Measurements from ENCODE around the gene CRHR2. TPM values are rescaled to one million over a fixed set of nuclear protein-coding genes. Genes with fewer than 3 reads are reported as not detected.

Gene CRHR2
- total and polyA plus RNA-seq, 7 donors: under 0.01 TPM; not detected in 6

DNA sequence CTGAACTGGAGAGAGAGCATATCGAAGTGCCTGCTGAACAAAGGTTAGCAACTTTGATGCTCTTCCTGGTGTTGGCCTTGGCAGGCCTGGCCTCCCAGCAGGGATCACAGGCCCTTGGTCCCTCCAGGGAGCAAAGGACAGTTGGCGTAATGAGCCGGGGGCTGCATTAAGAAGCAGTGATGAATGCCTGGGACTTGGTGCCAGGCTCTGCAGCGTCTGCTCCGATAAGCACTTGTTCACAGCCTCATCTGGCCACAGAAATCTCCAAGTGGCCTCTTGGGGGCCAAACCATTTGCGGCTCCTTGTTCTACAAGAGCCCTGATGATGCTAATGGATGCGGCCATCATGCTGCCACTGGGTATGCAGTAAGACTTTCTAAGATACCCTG lies 31.8 kb downstream of the CRHR2 start:
- TF ChIP-seq EP300 (IDR thresholded peaks at IDR 0.05): no peak
- TF ChIP-seq, protein P1, sequence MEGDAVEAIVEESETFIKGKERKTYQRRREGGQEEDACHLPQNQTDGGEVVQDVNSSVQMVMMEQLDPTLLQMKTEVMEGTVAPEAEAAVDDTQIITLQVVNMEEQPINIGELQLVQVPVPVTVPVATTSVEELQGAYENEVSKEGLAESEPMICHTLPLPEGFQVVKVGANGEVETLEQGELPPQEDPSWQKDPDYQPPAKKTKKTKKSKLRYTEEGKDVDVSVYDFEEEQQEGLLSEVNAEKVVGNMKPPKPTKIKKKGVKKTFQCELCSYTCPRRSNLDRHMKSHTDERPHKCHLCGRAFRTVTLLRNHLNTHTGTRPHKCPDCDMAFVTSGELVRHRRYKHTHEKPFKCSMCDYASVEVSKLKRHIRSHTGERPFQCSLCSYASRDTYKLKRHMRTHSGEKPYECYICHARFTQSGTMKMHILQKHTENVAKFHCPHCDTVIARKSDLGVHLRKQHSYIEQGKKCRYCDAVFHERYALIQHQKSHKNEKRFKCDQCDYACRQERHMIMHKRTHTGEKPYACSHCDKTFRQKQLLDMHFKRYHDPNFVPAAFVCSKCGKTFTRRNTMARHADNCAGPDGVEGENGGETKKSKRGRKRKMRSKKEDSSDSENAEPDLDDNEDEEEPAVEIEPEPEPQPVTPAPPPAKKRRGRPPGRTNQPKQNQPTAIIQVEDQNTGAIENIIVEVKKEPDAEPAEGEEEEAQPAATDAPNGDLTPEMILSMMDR (IDR thresholded peaks at IDR 0.05): no peak
- intact Hi-C loops (cut with DNase I): no loop called here
- WGBS, 2 donors: 94 to 95% methylated on average over 7 of the region's 7 CpGs
- Histone ChIP-seq H3K4me1 (no peaks in the 10 kb centered on the region), H3K27ac (no peak overlapping the region), H3K4me3 (no peak overlapping the region), H3K27me3 (no peaks in the 10 kb centered on the region), H3K9me3 (no peaks in the 10 kb centered on the region), H3K36me3 (no peaks in the 10 kb centered on the region)
- peak; percentile 36 for DNase-seq

DNA sequence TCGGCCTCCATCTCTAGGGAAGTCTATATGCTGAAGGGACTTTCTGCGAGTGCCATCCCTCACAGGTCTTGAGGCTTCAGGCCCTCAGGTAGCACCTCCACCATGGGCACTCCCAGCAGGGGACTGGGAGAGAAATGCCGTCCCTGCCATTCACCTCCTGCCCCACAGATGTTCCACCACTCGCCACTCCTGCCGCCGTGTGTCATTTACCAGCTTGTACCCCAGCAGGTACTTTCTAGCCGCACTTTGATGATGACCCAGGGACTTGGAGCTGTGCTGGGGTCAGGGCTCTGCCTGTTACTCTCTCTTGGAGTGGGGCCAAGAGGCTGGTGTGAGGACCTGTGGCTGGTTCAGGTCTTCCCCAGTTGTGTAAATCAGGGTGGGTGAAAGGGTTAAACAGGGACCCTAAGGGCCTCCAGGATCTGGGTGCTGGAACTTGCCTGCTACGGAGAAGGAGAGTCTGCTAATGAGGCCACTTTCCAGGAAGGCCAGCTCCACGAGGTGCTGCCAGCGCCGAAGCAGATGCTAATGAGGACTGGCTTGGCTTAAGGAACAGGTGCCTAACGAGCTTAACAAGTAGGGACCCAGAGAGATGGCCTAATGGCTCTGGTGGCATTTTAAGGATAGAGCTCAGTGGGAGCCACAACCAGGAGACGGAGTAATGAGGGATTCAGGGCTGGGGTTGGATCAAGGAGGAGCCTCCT lies 32.4 kb downstream of the CRHR2 start:
- Histone ChIP-seq H3K27ac (no peak overlapping the region), H3K36me3 (peaks cover 0 to 5% (median 0%) of the 10 kb centered on the region in 4 donors), H3K4me3 (no peak overlapping the region), H3K27me3 (no peaks in the 10 kb centered on the region), H3K4me1 (no peaks in the 10 kb centered on the region), H3K9me3 (no peaks in the 10 kb centered on the region)
- intact Hi-C loops (cut with DNase I): no loop called here
- peak; percentile 50 for DNase-seq
- WGBS, 2 donors: 90 to 95% methylated on average over 13 of the region's 13 CpGs
- TF ChIP-seq, protein P1 (IDR thresholded peaks at IDR 0.05): no peak
- TF ChIP-seq POLR2AphosphoS5 (IDR thresholded peaks at IDR 0.05) (no peak), EP300 (IDR thresholded peaks at IDR 0.05) (no peak), POLR2A (IDR thresholded peaks at IDR 0.05) (no peak)

DNA sequence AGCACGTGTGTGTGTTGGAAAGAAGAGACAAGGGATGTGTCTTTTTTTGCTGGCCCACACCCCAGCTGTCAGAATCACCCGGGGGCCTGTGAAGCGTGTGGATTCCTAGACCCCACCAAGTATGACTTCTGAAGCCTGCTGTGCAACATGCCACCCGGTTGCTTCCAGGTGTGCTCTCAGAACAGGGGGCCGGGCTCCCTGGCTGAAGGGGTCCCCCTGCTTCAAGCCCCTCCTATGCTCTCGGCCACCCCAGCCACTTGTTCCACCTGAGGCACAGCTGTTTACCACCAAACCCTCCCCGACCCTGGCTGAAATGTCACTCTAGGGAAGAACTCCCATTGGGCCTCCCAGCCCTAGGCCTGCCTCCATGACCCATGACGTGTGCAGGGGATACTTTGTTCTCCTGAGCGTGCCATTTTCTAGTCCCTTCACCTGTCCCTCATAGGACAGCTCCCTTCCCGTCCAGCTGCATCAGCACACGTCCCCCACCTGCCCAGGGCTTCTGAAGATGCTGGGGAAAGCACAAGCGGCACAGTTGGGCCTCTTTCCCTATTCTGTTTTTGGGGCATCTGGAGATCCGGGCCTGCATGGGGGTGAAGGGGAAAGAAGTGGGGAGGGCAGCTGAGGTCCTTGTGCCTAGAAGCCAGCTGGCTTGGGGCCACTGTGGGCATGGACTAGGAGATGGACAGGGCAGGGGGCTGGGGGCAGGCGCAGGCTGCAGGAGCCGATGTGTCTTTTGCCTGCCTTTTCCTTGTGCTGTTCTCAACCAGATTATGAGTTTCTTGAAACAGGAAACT lies 33.3 kb downstream of the CRHR2 start:
- Histone ChIP-seq H3K4me1 (no peaks in the 10 kb centered on the region), H3K9me3 (no peaks in the 10 kb centered on the region), H3K27ac (no peak overlapping the region), H3K36me3 (peaks cover 0 to 9% (median 0%) of the 10 kb centered on the region in 4 donors), H3K4me3 (no peak overlapping the region), H3K27me3 (no peaks in the 10 kb centered on the region)
- 92 to 94% methylated on average over 15 of the region's 15 CpGs for WGBS, 2 donors
- no peak for TF ChIP-seq EP300 (IDR thresholded peaks at IDR 0.05)
- peak; percentile 53 for DNase-seq
- intact Hi-C loops (cut with DNase I): no loop called here

DNA sequence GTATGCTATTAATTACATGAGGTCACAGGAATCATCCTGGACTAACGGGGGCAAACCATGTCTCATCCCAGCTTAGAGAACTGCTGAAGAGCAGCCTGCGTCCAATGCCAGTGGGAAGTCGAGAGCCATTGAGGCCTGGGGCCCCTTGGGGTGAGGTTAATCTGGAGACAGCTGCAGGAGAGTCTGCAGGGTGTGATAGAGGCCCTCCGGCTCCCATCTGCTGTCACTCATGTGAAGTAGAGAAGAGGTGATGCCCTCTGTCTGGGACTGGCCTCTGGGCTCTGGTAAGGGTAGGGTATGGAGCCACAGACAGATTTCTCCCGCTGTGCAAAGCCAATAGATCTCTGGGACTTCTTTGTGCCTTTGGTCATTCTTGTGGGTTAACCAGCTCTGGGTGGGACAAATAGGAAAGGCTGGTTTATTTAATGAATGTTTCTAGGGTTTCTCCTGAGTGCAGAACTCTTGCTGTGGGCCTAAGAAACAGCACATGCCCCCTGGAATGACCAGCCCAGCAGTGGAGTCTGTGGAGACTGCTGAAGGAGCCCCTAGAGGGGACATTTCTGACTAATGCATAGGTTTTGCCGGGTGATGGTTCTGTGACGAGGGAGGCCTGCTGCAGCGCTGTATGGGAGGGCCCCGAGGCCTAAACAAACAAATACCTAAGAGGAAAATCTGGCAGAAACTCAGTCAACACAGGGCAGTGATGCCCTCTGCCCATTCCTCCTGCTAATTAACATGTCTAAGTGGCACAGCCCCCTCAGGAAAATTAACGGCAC lies 34.5 kb downstream of the CRHR2 start:
- 86 to 90% methylated on average over 10 of the region's 10 CpGs for WGBS, 2 donors
- H3K9me3 ChIP-seq: no peaks in the 10 kb centered on the region
- intact Hi-C loops (cut with DNase I): no loop called here
- H3K27me3 ChIP-seq: no peaks in the 10 kb centered on the region
- TF ChIP-seq EP300 (IDR thresholded peaks at IDR 0.05) (no peak), POLR2A (IDR thresholded peaks at IDR 0.05) (no peak), POLR2AphosphoS5 (IDR thresholded peaks at IDR 0.05) (no peak)
- TF ChIP-seq, protein P1 (IDR thresholded peaks at IDR 0.05): no peak
- H3K4me3 ChIP-seq: no peak overlapping the region
- peaks cover 0 to 9% (median 0%) of the 10 kb centered on the region in 4 donors for H3K36me3 ChIP-seq
- H3K27ac ChIP-seq: no peak overlapping the region
- no peak for DNase-seq
- H3K4me1 ChIP-seq: no peaks in the 10 kb centered on the region

DNA sequence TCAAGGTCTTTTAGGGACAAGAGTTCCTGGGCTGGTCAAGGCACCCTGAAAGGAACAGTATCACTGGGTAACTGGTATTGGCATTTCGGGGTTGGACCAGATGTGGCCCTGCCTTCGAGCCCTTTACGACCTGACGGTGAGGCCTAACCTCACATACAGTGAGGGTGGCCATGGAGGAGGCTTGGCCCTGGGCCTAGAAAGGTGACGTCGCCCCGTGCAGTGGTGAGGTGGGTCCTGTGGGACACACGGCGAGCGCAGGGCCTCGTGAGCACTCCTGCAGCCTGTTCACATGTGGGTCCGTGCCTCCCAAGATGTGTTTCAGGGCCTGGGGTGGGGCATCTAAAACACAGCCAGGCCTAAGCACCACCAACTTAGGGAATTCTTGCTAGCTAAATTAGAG lies 36.1 kb downstream of the CRHR2 start:
- Histone ChIP-seq H3K36me3 (peaks cover 0 to 9% (median 0%) of the 10 kb centered on the region in 4 donors), H3K27ac (no peak overlapping the region), H3K9me3 (no peaks in the 10 kb centered on the region), H3K27me3 (no peaks in the 10 kb centered on the region), H3K4me1 (no peaks in the 10 kb centered on the region), H3K4me3 (no peak overlapping the region)
- 95 to 96% methylated on average over 12 of the region's 12 CpGs for WGBS, 2 donors
- intact Hi-C loops (cut with DNase I): no loop called here
- no peak for TF ChIP-seq EP300 (IDR thresholded peaks at IDR 0.05)
- no peak for TF ChIP-seq POLR2AphosphoS5 (IDR thresholded peaks at IDR 0.05)
- TF ChIP-seq POLR2A (IDR thresholded peaks at IDR 0.05): no peak
- TF ChIP-seq, protein P1 (IDR thresholded peaks at IDR 0.05): no peak
- no peak for DNase-seq

All from sigmoid colon (tissue), 7 donors.